Uterus (tissue), 4 donors: ENCODE measurements around the gene KRT39. TPM values are rescaled to one million over a fixed set of nuclear protein-coding genes. Genes with fewer than 3 reads are reported as not detected.

Source experiments
- DNase-seq, 2 donors: peaks; one replicate each; pipeline ENCODE4 v3.0.0-alpha.2; 2019 to 2020
- H3K27ac ChIP-seq, 2 donors: fragments of 200-600 bp; sonication (generic); 1 replicate in 1 of 2; 2 replicates in 1 of 2; pipeline ENCODE4 v1.5.1; 2016 to 2018
- H3K27me3 ChIP-seq, 2 donors: fragments of 200-600 bp; sonication (generic); one replicate each; pipeline ENCODE4 v1.5.1; 2018 to 2019; ENCODE audit warnings: control low read depth in 1 of 2
- H3K36me3 ChIP-seq, 2 donors: fragments of 200-600 bp; sonication (generic); one replicate each; pipeline ENCODE4 v1.5.1; 2019; ENCODE audit warnings: control low read depth in 1 of 2
- H3K4me1 ChIP-seq, 2 donors: fragments of 200-600 bp; sonication (generic); one replicate each; pipeline ENCODE4 v1.5.1; 2018 to 2019; ENCODE audit warnings: control low read depth in 1 of 2
- H3K4me3 ChIP-seq, 2 donors: fragments of 200-600 bp; sonication (generic); 1 replicate in 1 of 2; 2 replicates in 1 of 2; pipeline ENCODE4 v1.5.1; 2018 to 2019; ENCODE audit warnings: mild to moderate bottlenecking in 1 of 2
- H3K9me3 ChIP-seq, 2 donors: fragments of 200-600 bp; sonication (generic); one replicate each; pipeline ENCODE4 v1.5.1; 2019; ENCODE audit warnings: control low read depth in 1 of 2
- CTCF ChIP-seq, 4 experiments: fragments of 200-600 bp in 2 of 4; fragments of 450-650 bp in 2 of 4; sonication (generic) in 2 of 4; IDR thresholded peaks; one replicate each; pipeline ENCODE4 v1.5.1; 2016 to 2019; ENCODE audit warnings: antibody characterized with exemption in 4 of 4, mild to moderate bottlenecking in 2 of 4, moderate library complexity in 1 of 4
- POLR2A ChIP-seq, 2 donors: fragments of 450-650 bp; IDR thresholded peaks; one replicate each; pipeline ENCODE4 v1.6.1; 2016; ENCODE audit warnings: antibody characterized with exemption in 2 of 2, mild to moderate bottlenecking in 1 of 2, moderate library complexity in 1 of 2
- intact Hi-C: fragments of 100-400 bp; cut with DNase I; formaldehyde crosslinking; loops from one replicate; pipeline ENCODE4 v1.15.1; 2023; ENCODE audit warnings: low total_unique reads
- total RNA-seq, 4 donors: library from RNA; depleted of rRNA in 3 of 4; stranded (reverse); fragments of >200 nt in 3 of 4; gene quantifications; one replicate each; pipeline versions ENCODE4 v1.1.0 to v1.2.4, GENCODE V29; 2014 to 2023
- donor health status: DM: yes; HTN: yes; CAD: no.

Gene KRT39
- total RNA-seq, 4 donors from 2014 or later: not detected

- no peaks in the 10 kb centered on the region for H3K4me1 ChIP-seq
- H3K4me3 ChIP-seq: no peak overlapping the region
- H3K36me3 ChIP-seq: no peaks in the 10 kb centered on the region
- intact Hi-C loops: no loop called here
- no peak overlapping the region for H3K27ac ChIP-seq
- H3K9me3 ChIP-seq: no peaks in the 10 kb centered on the region
- no peaks in the 10 kb centered on the region for H3K27me3 ChIP-seq
- no peak for DNase-seq
- TF ChIP-seq POLR2A (IDR thresholded peaks at IDR 0.05) (no peak), CTCF (IDR thresholded peaks at IDR 0.05) (no peak)
These were observed 4.6 kb downstream of the KRT39 start for GRCh38 chr17:40962059-40962561.

GRCh38 chr17:40961591-40961990 is 5.2 kb downstream of the KRT39 start:
- TF ChIP-seq CTCF (IDR thresholded peaks at IDR 0.05) (no peak), POLR2A (IDR thresholded peaks at IDR 0.05) (no peak)
- intact Hi-C loops: no loop called here

GRCh38 chr17:40960144-40960543 is 6.6 kb downstream of the KRT39 start:
- TF ChIP-seq CTCF (IDR thresholded peaks at IDR 0.05) (no peak), POLR2A (IDR thresholded peaks at IDR 0.05) (no peak)
- Histone ChIP-seq H3K4me3 (no peak overlapping the region), H3K27me3 (no peaks in the 10 kb centered on the region), H3K36me3 (no peaks in the 10 kb centered on the region), H3K4me1 (no peaks in the 10 kb centered on the region), H3K9me3 (no peaks in the 10 kb centered on the region), H3K27ac (no peak overlapping the region)
- no peak for DNase-seq
- intact Hi-C loops: no loop called here

More at GRCh38 chr17:40961591-40961990, 5.2 kb downstream of the KRT39 start:
- Histone ChIP-seq H3K27ac (no peak overlapping the region), H3K36me3 (no peaks in the 10 kb centered on the region), H3K27me3 (no peaks in the 10 kb centered on the region), H3K4me1 (no peaks in the 10 kb centered on the region), H3K9me3 (no peaks in the 10 kb centered on the region), H3K4me3 (no peak overlapping the region)
- DNase-seq: no peak

GRCh38 chr17:40958086-40958953 is 8.4 kb downstream of the KRT39 start:
- intact Hi-C loops: no loop called here
- no peak for TF ChIP-seq POLR2A (IDR thresholded peaks at IDR 0.05)
- TF ChIP-seq CTCF (IDR thresholded peaks at IDR 0.05): no peak

More at GRCh38 chr17:40958086-40958953, 8.4 kb downstream of the KRT39 start:
- Histone ChIP-seq H3K27me3 (no peaks in the 10 kb centered on the region), H3K9me3 (no peaks in the 10 kb centered on the region), H3K27ac (no peak overlapping the region), H3K36me3 (no peaks in the 10 kb centered on the region), H3K4me1 (no peaks in the 10 kb centered on the region), H3K4me3 (no peak overlapping the region)
- no peak for DNase-seq
